Vagina (tissue), 2 donors: ENCODE data around the gene TPSG1.
"Not testable (repeated sequence)": the region's sequence is repeated elsewhere in the genome, so short reads cannot be mapped to it uniquely, and the experiment has no call there.

Source experiments
- CTCF ChIP-seq, 3 experiments: fragments of 450-650 bp in 2 of 3; fragments of 200-600 bp in 1 of 3; sonication (generic) in 1 of 3; IDR thresholded peaks; one replicate each; pipeline ENCODE4 v1.5.1; 2017 to 2019; ENCODE audit warnings: antibody characterized with exemption in 3 of 3, mild to moderate bottlenecking in 2 of 3, moderate library complexity in 2 of 3
- POLR2A ChIP-seq, 2 donors: fragments of 450-650 bp; IDR thresholded peaks; one replicate each; pipeline ENCODE4 v1.6.1; 2017; ENCODE audit warnings: antibody characterized with exemption in 2 of 2, mild to moderate bottlenecking in 2 of 2, moderate library complexity in 2 of 2
- POLR2AphosphoS5 ChIP-seq, 2 donors: sonication (generic); formaldehyde crosslinking; IDR thresholded peaks; one replicate each; pipeline ENCODE4 v1.9.0; 2017; ENCODE audit warnings: antibody characterized with exemption in 2 of 2, mild to moderate bottlenecking in 2 of 2, low read depth in 1 of 2; ENCODE audit not compliant: insufficient read depth in 1 of 2

- TF ChIP-seq CTCF (IDR thresholded peaks at IDR 0.05); POLR2A (IDR thresholded peaks at IDR 0.05); POLR2AphosphoS5 (IDR thresholded peaks at IDR 0.05; ENCODE audit: insufficient read depth in 1 of 2, low read depth in 1 of 2): not testable (repeated sequence)
Measured at GRCh38 chr16:1232049-1232748, 7.1 kb upstream of the TPSG1 start.
